Fibroblast of villous mesenchyme (primary cell): Measurements from ENCODE around the gene SPINT1. TPM values are rescaled to one million over a fixed set of nuclear protein-coding genes. Genes with fewer than 3 reads are reported as not detected.
A peak's percentile ranks its signal among the peaks of the same experiment; 100 is the strongest.

Experiments used
- DNase-seq: peaks from one replicate; pipeline ENCODE4 v3.0.0-alpha.2; 2010; ENCODE audit warnings: low read depth
- H3K4me3 ChIP-seq: 2 replicates; pipeline ENCODE4 v1.5.1; 2011; ENCODE audit warnings: low read depth, mild to moderate bottlenecking, low read length
- CTCF ChIP-seq: IDR thresholded peaks from 2 replicates; pipeline ENCODE4 v1.5.1; 2012; ENCODE audit warnings: low read depth, mild to moderate bottlenecking, low read length; ENCODE audit not compliant: insufficient read depth
- small RNA-seq: library from RNA; depleted of rRNA; stranded (forward); fragments of <200 nt; gene quantifications from one replicate; pipeline ENCODE3, GENCODE V24; 2012
- total RNA-seq: library from RNA; depleted of rRNA; stranded (reverse); fragments of >200 nt; gene quantifications from 2 replicates; pipeline ENCODE4 v1.2.3, GENCODE V29; 2012

Gene SPINT1
- total RNA-seq, 1 donor, result 0.43 TPM

- peak overlapping the region; percentile 51 for H3K4me3 ChIP-seq
- DNase-seq, result peak; percentile 21
- no peak for TF ChIP-seq CTCF
These were observed 63.3 kb downstream of the SPINT1 start for GRCh38 chr15:40906991-40907802.

Small RNA genes within 50 kb of the gene (small RNA-seq; reads per million reads assigned to genes)
- gene AC025166.1, result not detected

Other genes starting within 250 kb of the SPINT1 start
- gene KNL1, start 249.8 kb upstream of the SPINT1 start, total RNA-seq, result 12.9 and 22.9 TPM in 2 replicates
- 3.5 and 4.2 TPM in 2 replicates for gene RAD51, start 148.9 kb upstream of the SPINT1 start, total RNA-seq
- 17.3 and 17.4 TPM in 2 replicates for gene RMDN3, start 88.8 kb upstream of the SPINT1 start, total RNA-seq
- 2.6 and 2.9 TPM in 2 replicates for gene GCHFR, start 80.0 kb upstream of the SPINT1 start, total RNA-seq
- under 0.01 TPM in 1 of 2 replicates, not detected in the other for gene C15orf62, start 74.1 kb upstream of the SPINT1 start, total RNA-seq
- gene ZFYVE19, start 37.0 kb upstream of the SPINT1 start, total RNA-seq, result 17.3 and 21.6 TPM in 2 replicates
- 24.5 and 30.7 TPM in 2 replicates for gene DNAJC17, start 36.6 kb upstream of the SPINT1 start, total RNA-seq
- not detected in 2 replicates for gene PPP1R14D, start 15.3 kb upstream of the SPINT1 start, total RNA-seq
- under 0.01 TPM in 1 of 2 replicates, not detected in the other for gene RHOV, start 30.2 kb downstream of the SPINT1 start, total RNA-seq
- gene VPS18, start 50.4 kb downstream of the SPINT1 start, total RNA-seq, result 48.8 and 62.2 TPM in 2 replicates
- 5.5 and 6.0 TPM in 2 replicates for gene DLL4, start 85.3 kb downstream of the SPINT1 start, total RNA-seq
- gene CHAC1, start 109.4 kb downstream of the SPINT1 start, total RNA-seq, result 13.4 and 62.2 TPM in 2 replicates